Lung (tissue), 12 donors: ENCODE measurements around the gene STPG1. TPM values are rescaled to one million over a fixed set of nuclear protein-coding genes. Genes with fewer than 3 reads are reported as not detected.

Source experiments
- ATAC-seq: fragments of 200-7000 bp; cut with Tn5 transposase; one replicate; pipeline ENCODE4 v1.9.1; 2020; ENCODE audit warnings: moderate number of reproducible peaks; ENCODE audit not compliant: insufficient read depth, low FRiP score
- DNase-seq, 3 donors: peaks; one replicate each; pipeline ENCODE4 v3.0.0-alpha.2; 2013 to 2017
- H3K27ac ChIP-seq, 2 donors: one replicate each; pipeline ENCODE4 v1.5.1; 2013; ENCODE audit warnings: mild to moderate bottlenecking in 2 of 2, moderate library complexity in 2 of 2, control low read depth in 1 of 2, inconsistent platforms in 1 of 2, low read depth in 1 of 2, low read length in 1 of 2
- H3K27me3 ChIP-seq, 3 donors: one replicate each; pipeline ENCODE4 v1.5.1; 2013; ENCODE audit warnings: low read length in 2 of 3; ENCODE audit not compliant: control insufficient read depth in 3 of 3, insufficient read depth in 3 of 3
- H3K36me3 ChIP-seq, 4 donors: one replicate each; pipeline ENCODE4 v1.5.1; 2013; ENCODE audit warnings: low read length in 4 of 4, mild to moderate bottlenecking in 1 of 4, moderate library complexity in 1 of 4; ENCODE audit not compliant: control insufficient read depth in 4 of 4, insufficient read depth in 4 of 4
- H3K4me1 ChIP-seq, 5 donors: one replicate each; pipeline ENCODE4 v1.5.1; 2013; ENCODE audit warnings: low read length in 5 of 5, mild to moderate bottlenecking in 2 of 5, moderate library complexity in 1 of 5; ENCODE audit not compliant: control insufficient read depth in 5 of 5, insufficient read depth in 5 of 5
- H3K4me3 ChIP-seq: one replicate; pipeline ENCODE4 v1.5.1; 2013; ENCODE audit warnings: mild to moderate bottlenecking, control low read depth, moderate library complexity
- H3K9ac ChIP-seq, 2 donors: one replicate each; pipeline ENCODE4 v1.5.1; 2013; ENCODE audit warnings: low read length in 2 of 2, control low read depth in 1 of 2; ENCODE audit not compliant: insufficient read depth in 1 of 2
- H3K9me3 ChIP-seq, 4 donors: one replicate each; pipeline ENCODE4 v1.5.1; 2013; ENCODE audit warnings: low read length in 3 of 4, mild to moderate bottlenecking in 1 of 4, moderate library complexity in 1 of 4; ENCODE audit not compliant: control insufficient read depth in 4 of 4, insufficient read depth in 3 of 4
- WGBS, 2 donors: extraction: QIAGEN DNeasy Blood & Tissue Kit; methylation state at CpG; one replicate each; pipeline ENCODE4 v1.1.7; 2013; 5-methylcytosine and 5-hydroxymethylcytosine counted together
- polyA plus RNA-seq, 2 donors: library from polyadenylated mRNA; stranded (reverse); fragments of 200-250 nt; gene quantifications; one replicate each; pipeline ENCODE4 v1.2.1, GENCODE V29; 2013
- total RNA-seq, 2 donors: library from RNA; depleted of rRNA in 1 of 2; stranded (reverse); fragments of >200 nt in 1 of 2; gene quantifications; one replicate each; pipeline ENCODE4 v1.2.1, GENCODE V29; 2014 to 2021
- TF ChIP-seq, protein P1 (sequence below): IDR thresholded peaks from 2 replicates; pipeline ENCODE4 v1.5.1; 2012; ENCODE audit warnings: mild to moderate bottlenecking; ENCODE audit errors: control extremely low read depth, extremely low read depth
- donor health status: control.
- donor health status: control.
- donor health status: Bipolar disorder and iron deficiency.
- donor health status: healthy.
- donor health status: DM: yes; HTN: yes; CAD: no.

Gene STPG1
- total and polyA plus RNA-seq, 4 donors = 6.7 to 13.5 (median 9.8) TPM

DNA sequence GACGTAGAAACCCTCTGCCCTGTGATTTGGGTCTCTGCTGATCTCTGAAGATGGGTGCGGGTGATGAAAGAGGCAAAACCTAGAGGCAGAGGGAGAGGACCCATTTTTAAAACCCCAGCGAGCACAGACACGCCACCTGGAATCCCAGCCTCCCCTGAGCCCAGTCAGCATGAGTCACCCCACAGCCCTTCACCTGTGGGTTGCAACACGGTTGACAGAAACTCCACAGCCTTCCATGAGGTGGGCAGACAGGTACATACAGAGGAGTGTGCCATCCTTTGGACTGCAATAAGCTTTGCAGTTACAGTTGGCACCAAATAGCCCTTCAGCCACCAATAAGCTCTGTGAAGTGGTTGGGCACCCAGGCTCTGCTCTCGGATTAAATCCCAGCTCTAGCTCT is 96.5 kb downstream of the STPG1 start:
- 80 to 81% methylated on average over 6 of the region's 6 CpGs for WGBS, 2 donors
- Histone ChIP-seq H3K27ac (no peak overlapping the region), H3K36me3 (no peaks in the 10 kb centered on the region), H3K4me1 (peaks cover 0 to 44% (median 5%) of the 10 kb centered on the region in 5 donors), H3K9me3 (no peaks in the 10 kb centered on the region), H3K9ac (no peak overlapping the region), H3K27me3 (peaks cover 0 to 18% (median 0%) of the 10 kb centered on the region in 3 donors), H3K4me3 (no peak overlapping the region)
- ATAC-seq = no peak
- TF ChIP-seq, protein P1, sequence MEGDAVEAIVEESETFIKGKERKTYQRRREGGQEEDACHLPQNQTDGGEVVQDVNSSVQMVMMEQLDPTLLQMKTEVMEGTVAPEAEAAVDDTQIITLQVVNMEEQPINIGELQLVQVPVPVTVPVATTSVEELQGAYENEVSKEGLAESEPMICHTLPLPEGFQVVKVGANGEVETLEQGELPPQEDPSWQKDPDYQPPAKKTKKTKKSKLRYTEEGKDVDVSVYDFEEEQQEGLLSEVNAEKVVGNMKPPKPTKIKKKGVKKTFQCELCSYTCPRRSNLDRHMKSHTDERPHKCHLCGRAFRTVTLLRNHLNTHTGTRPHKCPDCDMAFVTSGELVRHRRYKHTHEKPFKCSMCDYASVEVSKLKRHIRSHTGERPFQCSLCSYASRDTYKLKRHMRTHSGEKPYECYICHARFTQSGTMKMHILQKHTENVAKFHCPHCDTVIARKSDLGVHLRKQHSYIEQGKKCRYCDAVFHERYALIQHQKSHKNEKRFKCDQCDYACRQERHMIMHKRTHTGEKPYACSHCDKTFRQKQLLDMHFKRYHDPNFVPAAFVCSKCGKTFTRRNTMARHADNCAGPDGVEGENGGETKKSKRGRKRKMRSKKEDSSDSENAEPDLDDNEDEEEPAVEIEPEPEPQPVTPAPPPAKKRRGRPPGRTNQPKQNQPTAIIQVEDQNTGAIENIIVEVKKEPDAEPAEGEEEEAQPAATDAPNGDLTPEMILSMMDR = no peak
- no peak for DNase-seq

DNA sequence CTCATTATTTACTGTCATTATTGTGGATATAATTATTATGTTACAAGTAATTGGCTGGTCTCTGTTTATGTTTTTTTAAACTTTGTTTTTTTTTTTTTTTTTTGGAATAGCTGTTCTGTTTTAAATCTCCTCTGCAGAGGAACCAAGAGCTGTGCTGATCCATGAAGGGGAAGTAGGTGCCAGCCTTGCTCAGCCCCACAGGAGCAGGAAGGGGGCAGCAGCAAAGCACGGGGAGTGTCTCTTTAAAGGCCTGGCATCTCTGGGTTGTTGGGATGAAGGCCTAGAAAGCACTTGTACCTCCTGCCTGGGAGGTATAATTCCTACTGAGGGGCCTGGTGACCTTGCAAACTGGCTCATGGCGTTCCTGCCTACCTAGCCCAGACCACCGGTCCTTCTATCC is 96.9 kb downstream of the STPG1 start:
- DNase-seq = no peak
- Histone ChIP-seq H3K4me1 (peaks cover 0 to 40% (median 5%) of the 10 kb centered on the region in 5 donors), H3K36me3 (no peaks in the 10 kb centered on the region), H3K27me3 (peaks cover 0 to 18% (median 0%) of the 10 kb centered on the region in 3 donors), H3K27ac (no peak overlapping the region), H3K4me3 (no peak overlapping the region), H3K9ac (no peak overlapping the region), H3K9me3 (no peaks in the 10 kb centered on the region)
- TF ChIP-seq, protein P1 = no peak
- no peak for ATAC-seq
- WGBS, 2 donors = 61 to 65% methylated on average over 3 of the region's 3 CpGs

DNA sequence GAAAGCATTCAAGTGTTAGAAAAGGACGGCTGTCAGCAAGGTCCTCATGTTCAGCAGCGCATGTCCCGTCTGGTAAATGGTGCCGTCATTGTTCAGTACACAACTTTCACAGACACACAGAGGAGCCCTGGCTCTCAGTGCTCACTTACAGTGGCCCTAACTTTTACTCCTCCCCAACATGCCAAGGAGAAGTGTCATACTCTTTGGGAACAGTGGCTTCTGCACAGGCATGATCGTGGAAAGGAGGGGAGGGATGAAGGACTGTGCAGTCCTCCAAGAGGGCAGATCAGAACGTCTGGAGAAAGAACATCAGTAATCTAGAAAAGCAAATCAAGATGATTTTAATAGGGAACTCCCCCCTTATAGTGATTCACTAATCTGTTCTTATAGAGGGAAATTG is 98.2 kb downstream of the STPG1 start:
- ATAC-seq = no peak
- Histone ChIP-seq H3K9me3 (no peaks in the 10 kb centered on the region), H3K27ac (no peak overlapping the region), H3K4me3 (no peak overlapping the region), H3K9ac (no peak overlapping the region), H3K27me3 (peaks cover 0 to 8% (median 0%) of the 10 kb centered on the region in 3 donors), H3K4me1 (peaks cover 0 to 31% (median 5%) of the 10 kb centered on the region in 5 donors), H3K36me3 (no peaks in the 10 kb centered on the region)
- WGBS, 2 donors = 71 to 89% methylated on average over 6 of the region's 6 CpGs
- TF ChIP-seq, protein P1 = no peak
- DNase-seq = no peak

DNA sequence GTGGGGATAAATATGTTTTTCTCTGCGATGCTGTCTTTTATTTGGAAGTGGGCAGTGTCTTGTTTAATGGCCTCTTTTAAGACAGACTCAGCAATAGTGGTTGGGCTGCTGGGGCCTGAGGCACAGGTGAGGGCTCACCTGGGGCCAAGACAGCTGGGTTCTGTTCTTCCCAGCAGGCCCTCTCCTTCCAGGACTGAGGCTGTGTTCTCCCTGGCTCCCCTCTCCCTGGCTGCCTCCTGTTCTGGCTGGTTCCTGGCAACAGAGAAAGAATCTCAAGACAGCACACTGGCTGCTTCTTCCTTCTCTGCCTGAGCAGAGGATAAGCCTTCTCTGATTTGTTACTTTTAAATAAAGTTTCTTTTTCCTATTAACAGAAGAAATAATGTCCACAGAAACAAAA is 101.8 kb downstream of the STPG1 start:
- ATAC-seq (no peak), DNase-seq (no peak)
- H3K27me3 ChIP-seq = no peaks in the 10 kb centered on the region
- no peak overlapping the region for H3K27ac ChIP-seq
- 86 to 89% methylated on average over 1 of the region's 1 CpG for WGBS, 2 donors
- H3K4me3 ChIP-seq = no peak overlapping the region
- H3K4me1 ChIP-seq = peaks cover 0 to under 1% (median 0%) of the 10 kb centered on the region in 5 donors
- H3K9me3 ChIP-seq = no peaks in the 10 kb centered on the region
- TF ChIP-seq, protein P1 = no peak
- H3K9ac ChIP-seq = no peak overlapping the region
- no peaks in the 10 kb centered on the region for H3K36me3 ChIP-seq
